Spleen (tissue), 11 donors: ENCODE data around the gene PSMB9. TPM values are rescaled to one million over a fixed set of nuclear protein-coding genes. Genes with fewer than 3 reads are reported as not detected.

ENCODE experiments used
- DNase-seq: peaks from one replicate; pipeline ENCODE4 v3.0.0-alpha.2; 2020
- H3K27ac ChIP-seq, 8 donors: fragments of 200-600 bp; sonication (generic) in 7 of 8; 1 replicate in 4 of 8; 2 replicates in 4 of 8; pipeline versions ENCODE4 v1.5.0 to v1.8.0; 2016 to 2021; ENCODE audit warnings: inconsistent platforms in 4 of 8, mild to moderate bottlenecking in 4 of 8, moderate library complexity in 1 of 8
- H3K27me3 ChIP-seq, 7 donors: fragments of 200-600 bp; sonication (generic) in 6 of 7; replicated peaks in 1 of 7; 1 replicate in 4 of 7; 2 replicates in 3 of 7; pipeline versions ENCODE4 v1.5.0 to v1.8.0; 2016 to 2021; ENCODE audit warnings: inconsistent platforms in 3 of 7, mild to moderate bottlenecking in 1 of 7
- H3K36me3 ChIP-seq, 6 donors: fragments of 200-600 bp; sonication (generic) in 5 of 6; 1 replicate in 4 of 6; 2 replicates in 2 of 6; pipeline versions ENCODE4 v1.5.0 to v1.8.0; 2016 to 2021; ENCODE audit warnings: inconsistent platforms in 2 of 6
- H3K4me1 ChIP-seq, 6 donors: fragments of 200-600 bp; sonication (generic) in 5 of 6; 1 replicate in 3 of 6; 2 replicates in 3 of 6; pipeline versions ENCODE4 v1.5.0 to v1.8.0; 2016 to 2021; ENCODE audit warnings: inconsistent platforms in 3 of 6
- H3K4me3 ChIP-seq, 8 donors: fragments of 200-600 bp; sonication (generic) in 7 of 8; 1 replicate in 4 of 8; 2 replicates in 4 of 8; pipeline versions ENCODE4 v1.5.0 to v1.8.0; 2016 to 2021; ENCODE audit warnings: inconsistent platforms in 4 of 8, mild to moderate bottlenecking in 4 of 8, moderate library complexity in 2 of 8
- H3K9me3 ChIP-seq, 8 donors: fragments of 200-600 bp; sonication (generic) in 7 of 8; 1 replicate in 4 of 8; 2 replicates in 4 of 8; pipeline versions ENCODE4 v1.5.0 to v1.8.0; 2016 to 2021; ENCODE audit warnings: inconsistent platforms in 4 of 8
- CTCF ChIP-seq, 11 experiments: fragments of 200-600 bp in 7 of 11; fragments of 450-650 bp in 4 of 11; sonication (generic) in 4 of 11; IDR thresholded peaks in 8 of 11; conservative IDR thresholded peaks in 3 of 11; 1 replicate in 7 of 11; 2 replicates in 4 of 11; pipeline versions ENCODE4 v1.4.0 to v1.8.0; 2016 to 2021; ENCODE audit warnings: antibody characterized with exemption in 11 of 11, inconsistent platforms in 4 of 11, mild to moderate bottlenecking in 1 of 11
- POLR2A ChIP-seq, 3 donors: fragments of 450-650 bp; IDR thresholded peaks; one replicate each; pipeline ENCODE4 v1.5.1; 2017; ENCODE audit warnings: antibody characterized with exemption in 3 of 3, mild to moderate bottlenecking in 1 of 3
- POLR2AphosphoS5 ChIP-seq, 3 donors: sonication (generic); formaldehyde crosslinking; IDR thresholded peaks; one replicate each; pipeline ENCODE4 v1.5.1; 2017; ENCODE audit warnings: antibody characterized with exemption in 3 of 3
- WGBS, 5 donors: extraction: QIAGEN DNeasy Blood & Tissue Kit in 3 of 5; methylation state at CpG; one replicate each; pipeline versions ENCODE4 v1.1.5 to v1.1.7; 2013 to 2018; 5-methylcytosine and 5-hydroxymethylcytosine counted together
- intact Hi-C: fragments of 100-400 bp; cut with DNase I; formaldehyde crosslinking; loops from one replicate; pipeline ENCODE4 v1.15.0; 2023; ENCODE audit warnings: low total_unique reads
- polyA plus RNA-seq, 3 donors: library from polyadenylated mRNA; stranded (reverse); fragments of 200-250 nt; gene quantifications; one replicate each; pipeline ENCODE4 v1.2.1, GENCODE V29; 2013
- total RNA-seq, 7 donors: library from RNA; depleted of rRNA in 3 of 7; stranded (reverse); fragments of >200 nt in 3 of 7; fragmentation: NEBNext Ultra II Directional in 4 of 7; extraction: Animal tissue kit (Norgen Biotek cat#: 25700) in 4 of 7; gene quantifications; one replicate each; pipeline versions ENCODE4 v1.1.0 to v1.2.1, GENCODE V29; 2016 to 2021
- donor health status: healthy with polysubstance abuse.
- donor health status: DM: no; HTN: no; CAD: no; lungs with moderate emphysema.
- donor health status: DM: no; HTN: no; CAD: no.
- donor health status: Bipolar disorder and iron deficiency.
- donor health status: healthy.
- donor health status: DM: no; HTN: no; CAD: no.
- donor health status: DM: yes; HTN: yes; CAD: no.

PSMB9 gene
- total and polyA plus RNA-seq, 10 donors: 141 to 328 (median 172) TPM

DNA sequence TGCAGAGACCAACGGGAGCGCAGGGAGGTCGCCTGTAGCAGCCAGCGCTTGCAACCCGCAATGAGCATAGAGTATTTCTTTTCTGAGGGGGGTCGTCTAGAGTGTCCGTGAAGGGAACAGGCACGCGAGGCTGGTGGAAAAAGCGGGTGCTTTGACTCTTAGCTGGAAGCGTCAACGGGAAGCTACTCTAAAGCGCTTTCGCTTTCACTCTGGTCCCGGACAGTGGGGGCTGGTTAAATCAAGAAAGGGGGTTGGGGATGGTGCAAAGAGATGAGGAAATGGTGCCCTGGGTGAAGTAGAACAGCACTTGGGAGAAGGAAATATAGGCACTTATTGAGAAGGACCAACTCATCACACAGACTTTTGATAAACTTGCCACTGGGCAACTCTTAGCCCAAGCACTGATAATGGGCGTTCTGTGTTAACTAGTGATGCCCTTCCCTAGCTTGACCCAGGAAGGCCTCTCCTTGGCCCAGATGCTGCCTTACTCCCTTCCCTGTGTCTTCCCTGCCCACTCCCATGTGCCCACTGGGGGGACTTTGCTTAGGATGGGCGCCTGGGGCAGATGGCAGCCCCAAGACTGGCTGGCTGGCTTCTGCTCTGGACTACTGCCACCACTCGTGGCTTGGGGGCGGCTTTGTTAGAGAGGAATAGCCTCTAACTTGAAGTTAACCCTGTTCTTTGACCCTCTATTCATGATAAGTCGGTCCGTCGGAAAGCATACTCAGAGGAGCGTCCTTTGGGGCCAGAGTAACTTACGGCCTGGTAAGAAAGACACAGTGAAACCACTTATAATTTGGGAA lies 585 bp downstream of the PSMB9 start:
- 1 to 5% (median 5%) methylated on average over 23 to 24 of the region's 24 CpGs for WGBS, 5 donors
- intact Hi-C loops: no loop called here
- TF ChIP-seq POLR2A (IDR thresholded peaks at IDR 0.05): no peak
- no peak for TF ChIP-seq POLR2AphosphoS5 (IDR thresholded peaks at IDR 0.05)
- no peak for TF ChIP-seq CTCF (IDR thresholded peaks at IDR 0.05 in 8 of 11, conservative IDR thresholded peaks at IDR 0.05 in 3 of 11)
- Histone ChIP-seq H3K27ac (peak overlapping the region; percentile 94 to 100 (median 99)), H3K36me3 (peaks cover 0 to 69% (median 53%) of the 10 kb centered on the region in 6 donors), H3K9me3 (no peaks in the 10 kb centered on the region), H3K27me3 (no peaks in the 10 kb centered on the region), H3K4me3 (peak overlapping the region; percentile 68 to 99 (median 96)), H3K4me1 (peaks cover 51 to 85% (median 75%) of the 10 kb centered on the region in 6 donors)
- DNase-seq: peak; percentile 85

GRCh38 chr6:32855467-32856174 lies 1.6 kb downstream of the PSMB9 start:
- 50 to 79% (median 68%) methylated on average over 8 of the region's 8 CpGs for WGBS, 5 donors
- Histone ChIP-seq H3K4me1 (peaks cover 45 to 83% (median 67%) of the 10 kb centered on the region in 6 donors), H3K27ac (peak overlapping the region; percentile 94 to 100 (median 99)), H3K9me3 (no peaks in the 10 kb centered on the region), H3K36me3 (peaks cover 0 to 69% (median 53%) of the 10 kb centered on the region in 6 donors), H3K4me3 (peak overlapping the region; percentile 68 to 99 (median 96)), H3K27me3 (no peaks in the 10 kb centered on the region)
- no peak for DNase-seq
- TF ChIP-seq POLR2AphosphoS5 (IDR thresholded peaks at IDR 0.05): no peak
- TF ChIP-seq POLR2A (IDR thresholded peaks at IDR 0.05): no peak
- no peak for TF ChIP-seq CTCF (IDR thresholded peaks at IDR 0.05 in 8 of 11, conservative IDR thresholded peaks at IDR 0.05 in 3 of 11)
- intact Hi-C loops: no loop called here

- intact Hi-C loops: no loop called here
- WGBS, 5 donors: 76 to 88% (median 83%) methylated on average over 14 of the region's 14 CpGs
- peaks cover 31 to 83% (median 55%) of the 10 kb centered on the region in 6 donors for H3K4me1 ChIP-seq
- DNase-seq: no peak
- peaks cover 2 to 69% (median 50%) of the 10 kb centered on the region in 6 donors for H3K36me3 ChIP-seq
- H3K9me3 ChIP-seq: no peaks in the 10 kb centered on the region
- peak overlapping the region in 1 of 8 donors; percentile 26 for H3K4me3 ChIP-seq
- peak overlapping the region in 5 of 8 donors; percentile 25 to 99 (median 49) for H3K27ac ChIP-seq
- peak in 1 of 3 donors; percentile 9 for TF ChIP-seq POLR2AphosphoS5 (IDR thresholded peaks at IDR 0.05)
- no peak for TF ChIP-seq POLR2A (IDR thresholded peaks at IDR 0.05)
- TF ChIP-seq CTCF (IDR thresholded peaks at IDR 0.05 in 8 of 11, conservative IDR thresholded peaks at IDR 0.05 in 3 of 11): no peak
- H3K27me3 ChIP-seq: no peaks in the 10 kb centered on the region
Observed at GRCh38 chr6:32857156-32857891, 3.3 kb downstream of the PSMB9 start.
